Activated T-cell treated with anti-CD3 and anti-CD28 coated beads, Interleukin-2, amount 50 U/mL, for 48 hours (primary cell): ENCODE results near the gene PRPH2.
"Not testable (repeated sequence)": the region's sequence is repeated elsewhere in the genome, so short reads cannot be mapped to it uniquely, and the experiment has no call there.

Experiments
- DNase-seq, 2 experiments: peaks; one replicate each; pipeline ENCODE4 v3.0.0-alpha.2; 2020

The PRPH2 gene

GRCh38 chr6:42697268-42697655, 25.1 kb downstream of the PRPH2 start:
- no peak for DNase-seq

- DNase-seq, result no peak
These were observed 25.7 kb downstream of the PRPH2 start for GRCh38 chr6:42696526-42697267.

- no peak for DNase-seq
These were observed 27.8 kb downstream of the PRPH2 start for GRCh38 chr6:42694586-42694985.

GRCh38 chr6:42693725-42694323, 28.6 kb downstream of the PRPH2 start:
- no peak for DNase-seq

GRCh38 chr6:42692137-42692911, 30.1 kb downstream of the PRPH2 start:
- no peak for DNase-seq

- no peak for DNase-seq
These were observed 31.5 kb downstream of the PRPH2 start for GRCh38 chr6:42690872-42691271.

- DNase-seq, result no peak
These were observed 32.2 kb downstream of the PRPH2 start for GRCh38 chr6:42690151-42690702.

- DNase-seq, result no peak
These were observed 33.0 kb downstream of the PRPH2 start for GRCh38 chr6:42689371-42689770.

GRCh38 chr6:42688281-42688680, 34.1 kb downstream of the PRPH2 start:
- DNase-seq, result no peak

- no peak for DNase-seq
These were observed 43.0 kb downstream of the PRPH2 start for GRCh38 chr6:42679358-42679757.

- DNase-seq, result no peak
These were observed 47.6 kb downstream of the PRPH2 start for GRCh38 chr6:42674780-42675179.

GRCh38 chr6:42674368-42674767, 48.0 kb downstream of the PRPH2 start:
- not testable (repeated sequence) for DNase-seq

GRCh38 chr6:42664718-42665117, 57.7 kb downstream of the PRPH2 start:
- DNase-seq, result no peak

GRCh38 chr6:42661540-42662153, 60.8 kb downstream of the PRPH2 start:
- peak; percentile 88 to 93 for DNase-seq

- no peak for DNase-seq
These were observed 62.6 kb downstream of the PRPH2 start for GRCh38 chr6:42659806-42660205.

GRCh38 chr6:42653851-42654250, 68.5 kb downstream of the PRPH2 start:
- no peak for DNase-seq

GRCh38 chr6:42652024-42652746, 70.2 kb downstream of the PRPH2 start:
- no peak for DNase-seq
